Measurements from ENCODE around the gene CAPS2.

DNA sequence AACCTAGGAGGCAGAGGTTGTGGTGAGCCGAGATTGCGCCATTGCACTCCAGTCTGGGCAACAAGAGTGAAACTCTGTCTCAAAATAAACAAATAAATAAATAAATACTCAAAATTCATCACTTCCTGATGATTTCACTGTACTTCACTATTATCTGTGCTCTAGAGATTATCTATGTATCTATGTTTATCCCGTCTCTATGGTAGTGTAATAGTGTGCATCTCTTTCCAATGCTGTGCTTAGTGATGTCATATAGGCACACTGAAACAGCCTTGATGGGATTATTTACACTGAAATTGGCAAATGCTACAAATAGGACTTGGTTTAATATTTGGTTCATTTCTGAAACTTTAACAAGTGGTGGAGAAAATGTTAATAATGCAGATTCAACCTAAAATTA lies 6.5 kb downstream of the CAPS2 start:
- TF ChIP-seq EZH2 (IDR thresholded peaks at IDR 0.05; ENCODE audit: borderline replicate concordance, low read depth, low read length) (no peak), TGIF2 (CRISPR knock-in tag; IDR thresholded peaks at IDR 0.05) (no peak), GATAD2B (IDR thresholded peaks at IDR 0.05; ENCODE audit: borderline replicate concordance) (no peak), POLR2B (IDR thresholded peaks at IDR 0.05; ENCODE audit: low read depth, partially characterized antibody) (no peak), ZNF707 (CRISPR knock-in tag; conservative IDR thresholded peaks at IDR 0.05) (no peak), NFIX (CRISPR knock-in tag; IDR thresholded peaks at IDR 0.05; ENCODE audit: low read depth) (no peak), SMARCA5 (IDR thresholded peaks at IDR 0.05) (no peak), SNRNP70 (optimal IDR thresholded peaks at IDR 0.05; ENCODE audit: low read depth, low read length) (no peak)
- TF ChIP-seq, protein P1, sequence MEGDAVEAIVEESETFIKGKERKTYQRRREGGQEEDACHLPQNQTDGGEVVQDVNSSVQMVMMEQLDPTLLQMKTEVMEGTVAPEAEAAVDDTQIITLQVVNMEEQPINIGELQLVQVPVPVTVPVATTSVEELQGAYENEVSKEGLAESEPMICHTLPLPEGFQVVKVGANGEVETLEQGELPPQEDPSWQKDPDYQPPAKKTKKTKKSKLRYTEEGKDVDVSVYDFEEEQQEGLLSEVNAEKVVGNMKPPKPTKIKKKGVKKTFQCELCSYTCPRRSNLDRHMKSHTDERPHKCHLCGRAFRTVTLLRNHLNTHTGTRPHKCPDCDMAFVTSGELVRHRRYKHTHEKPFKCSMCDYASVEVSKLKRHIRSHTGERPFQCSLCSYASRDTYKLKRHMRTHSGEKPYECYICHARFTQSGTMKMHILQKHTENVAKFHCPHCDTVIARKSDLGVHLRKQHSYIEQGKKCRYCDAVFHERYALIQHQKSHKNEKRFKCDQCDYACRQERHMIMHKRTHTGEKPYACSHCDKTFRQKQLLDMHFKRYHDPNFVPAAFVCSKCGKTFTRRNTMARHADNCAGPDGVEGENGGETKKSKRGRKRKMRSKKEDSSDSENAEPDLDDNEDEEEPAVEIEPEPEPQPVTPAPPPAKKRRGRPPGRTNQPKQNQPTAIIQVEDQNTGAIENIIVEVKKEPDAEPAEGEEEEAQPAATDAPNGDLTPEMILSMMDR (IDR thresholded peaks at IDR 0.05 in 2 of 3, conservative IDR thresholded peaks at IDR 0.05 in 1 of 3; ENCODE audit: insufficient read depth in 2 of 3, low read depth in 1 of 3, low read length in 3 of 3): no peak
